ENCODE measurements around the gene ACSM2B. TPM values are rescaled to one million over a fixed set of nuclear protein-coding genes. Genes with fewer than 3 reads are reported as not detected.

Gene ACSM2B
- total RNA-seq, 1 experiment from 2014 or later = 1.4 TPM

DNA sequence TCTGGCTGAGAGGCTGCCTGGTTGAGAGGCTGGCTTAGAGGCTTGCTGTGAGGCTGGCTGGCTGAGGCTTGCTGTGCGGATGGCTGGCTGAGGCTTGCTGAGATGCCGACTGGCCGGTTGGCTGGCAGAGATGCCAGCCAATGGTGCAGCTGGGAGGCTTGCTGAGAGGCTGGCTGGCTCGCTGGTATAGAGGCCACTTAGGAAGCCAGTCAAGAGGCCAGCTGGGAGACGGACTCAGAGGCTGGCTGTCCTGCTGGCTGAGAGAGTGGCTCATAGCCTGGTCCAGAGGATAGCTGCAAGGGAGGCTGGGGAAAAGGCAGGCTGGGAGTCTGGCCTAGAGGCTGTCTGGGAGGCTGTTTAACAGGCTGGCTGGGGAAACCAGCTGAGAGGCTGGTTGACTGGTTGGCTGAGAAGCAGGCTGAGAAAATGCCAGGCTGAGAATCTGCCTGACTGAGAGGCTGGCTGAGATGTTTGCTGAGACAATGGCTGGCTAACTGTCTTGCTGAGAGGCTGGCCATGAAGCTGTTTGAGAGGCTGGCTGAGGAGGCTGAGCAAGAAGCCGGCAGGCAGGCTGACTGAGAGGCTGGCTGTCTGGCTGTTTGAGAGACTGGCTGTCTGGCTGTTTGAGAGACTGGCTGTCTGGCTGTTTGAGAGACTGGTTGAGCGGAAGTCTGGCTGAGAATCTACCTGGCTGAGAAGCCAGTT lies 37.5 kb upstream of the ACSM2B start:
- Mint-ChIP-seq H3K27ac (ENCODE audit: unreplicated experiment) (no peak overlapping the region), H3K27me3 (ENCODE audit: insufficient read depth, unreplicated experiment) (peaks cover 6% of the 10 kb centered on the region), H3K4me1 (ENCODE audit: low read depth, unreplicated experiment) (no peaks in the 10 kb centered on the region), H3K9me3 (ENCODE audit: unreplicated experiment) (no peaks in the 10 kb centered on the region), H3K4me3 (ENCODE audit: unreplicated experiment) (no peak overlapping the region), H3K36me3 (ENCODE audit: insufficient read depth, unreplicated experiment) (no peaks in the 10 kb centered on the region)
- Histone ChIP-seq H3K4me1 (no peaks in the 10 kb centered on the region), H3K4me3 (ENCODE audit: low read depth, low read length) (no peak overlapping the region), H3K9me3 (no peaks in the 10 kb centered on the region), H3K27me3 (replicated peaks; ENCODE audit: control insufficient read depth, insufficient read depth, low read length) (no peaks in the 10 kb centered on the region; the same call in 1 of the 2 replicates), H3K36me3 (ENCODE audit: control insufficient read depth, insufficient read depth, low read length) (no peaks in the 10 kb centered on the region)
- DNase-seq = no peak
- CTCF ChIA-PET = no interaction called here
- intact Hi-C loops (cut with micrococcal nuclease; ENCODE audit: unreplicated experiment) = no loop called here
- TF ChIP-seq, protein P1, sequence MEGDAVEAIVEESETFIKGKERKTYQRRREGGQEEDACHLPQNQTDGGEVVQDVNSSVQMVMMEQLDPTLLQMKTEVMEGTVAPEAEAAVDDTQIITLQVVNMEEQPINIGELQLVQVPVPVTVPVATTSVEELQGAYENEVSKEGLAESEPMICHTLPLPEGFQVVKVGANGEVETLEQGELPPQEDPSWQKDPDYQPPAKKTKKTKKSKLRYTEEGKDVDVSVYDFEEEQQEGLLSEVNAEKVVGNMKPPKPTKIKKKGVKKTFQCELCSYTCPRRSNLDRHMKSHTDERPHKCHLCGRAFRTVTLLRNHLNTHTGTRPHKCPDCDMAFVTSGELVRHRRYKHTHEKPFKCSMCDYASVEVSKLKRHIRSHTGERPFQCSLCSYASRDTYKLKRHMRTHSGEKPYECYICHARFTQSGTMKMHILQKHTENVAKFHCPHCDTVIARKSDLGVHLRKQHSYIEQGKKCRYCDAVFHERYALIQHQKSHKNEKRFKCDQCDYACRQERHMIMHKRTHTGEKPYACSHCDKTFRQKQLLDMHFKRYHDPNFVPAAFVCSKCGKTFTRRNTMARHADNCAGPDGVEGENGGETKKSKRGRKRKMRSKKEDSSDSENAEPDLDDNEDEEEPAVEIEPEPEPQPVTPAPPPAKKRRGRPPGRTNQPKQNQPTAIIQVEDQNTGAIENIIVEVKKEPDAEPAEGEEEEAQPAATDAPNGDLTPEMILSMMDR (IDR thresholded peaks at IDR 0.05; ENCODE audit: insufficient read depth in 1 of 2, low read depth in 1 of 2, low read length in 1 of 2, severe bottlenecking in 1 of 2, unreplicated experiment in 1 of 2) = no peak
- POLR2A ChIA-PET = no interaction called here
- BruUV-seq (replicated peaks) = no TSS peak

DNA sequence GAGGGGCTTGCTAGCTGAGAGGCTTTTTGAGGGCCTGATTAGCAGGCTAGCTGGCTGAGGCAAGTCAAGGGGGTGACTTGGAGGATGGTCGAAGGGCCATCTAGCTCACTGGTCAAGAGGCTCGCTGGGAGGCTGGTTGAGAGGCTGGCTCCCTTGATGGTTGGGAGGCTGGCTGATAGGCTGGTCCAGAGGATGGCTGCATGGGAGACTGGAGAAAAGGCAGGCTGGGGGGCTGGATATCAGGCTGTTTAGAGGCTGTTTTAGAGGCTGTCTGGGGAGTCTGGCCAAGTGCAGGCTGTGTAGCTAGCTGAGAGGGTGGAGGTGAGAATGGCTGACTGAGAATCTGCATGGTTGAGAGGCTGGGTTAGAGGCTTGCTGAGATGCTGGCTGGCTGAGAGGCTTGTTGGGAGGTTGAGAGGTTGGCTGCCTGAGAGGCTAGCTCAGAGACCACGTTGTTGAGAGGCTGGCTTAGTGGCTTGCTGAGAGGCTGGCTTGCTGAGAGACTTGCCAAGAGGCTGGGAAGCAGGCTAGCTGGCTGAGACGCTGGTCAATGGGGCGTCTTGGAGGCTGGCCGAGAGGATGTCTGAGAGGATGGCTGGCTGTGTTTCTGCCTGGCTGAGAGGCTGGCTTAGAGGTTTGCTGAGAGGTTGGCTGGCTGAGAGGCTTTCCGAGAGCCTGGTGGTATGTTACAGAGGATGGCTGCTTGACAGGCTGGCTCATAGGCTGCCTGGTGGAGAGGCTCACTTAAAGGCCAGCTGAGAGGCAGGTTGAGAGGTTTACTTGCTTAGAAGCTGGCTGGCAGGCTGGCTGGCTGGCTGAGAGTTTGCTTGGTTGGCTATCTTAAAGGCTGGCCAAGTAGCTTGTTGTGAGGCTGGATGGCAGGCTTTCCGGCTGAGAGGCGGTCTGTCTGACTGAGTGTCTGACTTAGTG lies 36.6 kb upstream of the ACSM2B start:
- H3K9me3 Mint-ChIP-seq (ENCODE audit: unreplicated experiment) = no peaks in the 10 kb centered on the region
- no peaks in the 10 kb centered on the region for H3K9me3 ChIP-seq
- H3K36me3 Mint-ChIP-seq (ENCODE audit: insufficient read depth, unreplicated experiment) = no peaks in the 10 kb centered on the region
- no peaks in the 10 kb centered on the region for H3K36me3 ChIP-seq (ENCODE audit: control insufficient read depth, insufficient read depth, low read length)
- H3K27me3 Mint-ChIP-seq (ENCODE audit: insufficient read depth, unreplicated experiment) = peaks cover 5% of the 10 kb centered on the region
- H3K4me1 Mint-ChIP-seq (ENCODE audit: low read depth, unreplicated experiment) = no peaks in the 10 kb centered on the region
- ChIA-PET CTCF (no interaction called here), POLR2A (no interaction called here)
- H3K4me1 ChIP-seq = no peaks in the 10 kb centered on the region
- BruUV-seq (replicated peaks) = no TSS peak
- no peak overlapping the region for H3K4me3 ChIP-seq (ENCODE audit: low read depth, low read length)
- H3K27me3 ChIP-seq (replicated peaks; ENCODE audit: control insufficient read depth, insufficient read depth, low read length) = no peaks in the 10 kb centered on the region; the same call in 1 of the 2 replicates
- intact Hi-C loops (cut with micrococcal nuclease; ENCODE audit: unreplicated experiment) = no loop called here
- DNase-seq = no peak
- TF ChIP-seq, protein P1 (IDR thresholded peaks at IDR 0.05; ENCODE audit: insufficient read depth in 1 of 2, low read depth in 1 of 2, low read length in 1 of 2, severe bottlenecking in 1 of 2, unreplicated experiment in 1 of 2) = no peak
- H3K4me3 Mint-ChIP-seq (ENCODE audit: unreplicated experiment) = no peak overlapping the region
- no peak overlapping the region for H3K27ac Mint-ChIP-seq (ENCODE audit: unreplicated experiment)

DNA sequence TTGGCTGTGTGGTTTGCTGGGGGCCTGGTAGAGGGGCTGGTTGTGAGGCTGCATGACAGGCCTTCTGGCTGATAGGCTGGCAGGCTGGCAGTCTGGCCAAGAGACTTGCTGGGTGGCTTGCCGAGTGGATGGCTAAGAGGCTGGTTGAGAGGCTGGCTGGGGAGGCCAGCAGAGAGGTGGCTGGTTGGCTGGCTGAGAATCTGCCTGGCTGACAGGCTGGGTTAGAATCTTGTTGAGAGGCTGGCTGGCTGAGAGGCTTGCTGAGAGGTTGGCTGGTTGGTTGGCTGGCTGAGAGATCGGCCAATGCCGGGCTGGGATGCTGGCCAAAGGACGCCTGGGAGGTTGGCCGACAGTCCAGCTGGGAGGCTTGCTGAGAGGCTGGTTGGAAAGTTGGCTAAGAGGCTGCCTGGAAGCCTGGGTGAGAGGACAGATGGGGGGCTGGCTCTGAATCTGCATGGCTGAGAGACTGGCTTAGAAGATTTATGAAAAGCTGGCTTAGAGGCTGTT lies 35.9 kb upstream of the ACSM2B start:
- TF ChIP-seq, protein P1 (IDR thresholded peaks at IDR 0.05; ENCODE audit: insufficient read depth in 1 of 2, low read depth in 1 of 2, low read length in 1 of 2, severe bottlenecking in 1 of 2, unreplicated experiment in 1 of 2) = no peak
- ChIA-PET POLR2A (no interaction called here), CTCF (no interaction called here)
- Histone ChIP-seq H3K36me3 (ENCODE audit: control insufficient read depth, insufficient read depth, low read length) (no peaks in the 10 kb centered on the region), H3K4me3 (ENCODE audit: low read depth, low read length) (no peak overlapping the region), H3K9me3 (no peaks in the 10 kb centered on the region), H3K27me3 (replicated peaks; ENCODE audit: control insufficient read depth, insufficient read depth, low read length) (no peaks in the 10 kb centered on the region; the same call in 1 of the 2 replicates), H3K4me1 (no peaks in the 10 kb centered on the region)
- Mint-ChIP-seq H3K36me3 (ENCODE audit: insufficient read depth, unreplicated experiment) (no peaks in the 10 kb centered on the region), H3K4me3 (ENCODE audit: unreplicated experiment) (no peak overlapping the region), H3K27me3 (ENCODE audit: insufficient read depth, unreplicated experiment) (peaks cover 3% of the 10 kb centered on the region), H3K9me3 (ENCODE audit: unreplicated experiment) (no peaks in the 10 kb centered on the region), H3K4me1 (ENCODE audit: low read depth, unreplicated experiment) (no peaks in the 10 kb centered on the region), H3K27ac (ENCODE audit: unreplicated experiment) (peak overlapping the region; percentile 4)
- no peak for DNase-seq
- intact Hi-C loops (cut with micrococcal nuclease; ENCODE audit: unreplicated experiment) = no loop called here
- BruUV-seq (replicated peaks) = no TSS peak

Measured in Caco-2 (cell line).